Endothelial cell of umbilical vein (primary cell): ENCODE measurements around the gene MED12. TPM values are rescaled to one million over a fixed set of nuclear protein-coding genes. Genes with fewer than 3 reads are reported as not detected.

Experiments
- BruUV-seq: library from RNA; stranded (reverse); fragments of 400-500 nt; replicated peaks from 2 replicates; lab custom pipeline; 2021; lab: Mats Ljungman, UMichigan
- CTCF ChIA-PET: fragments of 300-600, 350-600 bp; sonication (Branson Sonifier 250); formaldehyde crosslinking; loops from one replicate; lab custom pipeline; 2021; ENCODE audit warnings: antibody characterized with exemption, inconsistent platforms; lab: Charles Lee
- POLR2A ChIA-PET: fragments of 300-600, 350-600 bp; sonication (Branson Sonifier 250); formaldehyde crosslinking; loops from one replicate; lab custom pipeline; 2021; ENCODE audit warnings: antibody characterized with exemption, inconsistent platforms; lab: Charles Lee
- DNase-seq: peaks from one replicate; pipeline ENCODE4 v3.0.0-alpha.2; 2011; ENCODE audit warnings: low read depth, low spot score
- FAIRE-seq: peaks from 2 replicates; lab custom pipeline; 2011; peaks lifted over from hg19 to GRCh38; lab: Jason Lieb, UNC
- H2AFZ ChIP-seq: 2 replicates; pipeline ENCODE4 v1.6.0; 2012; ENCODE audit warnings: low read depth, low read length, control low read depth, inconsistent platforms
- H3K27ac ChIP-seq: 2 replicates; pipeline ENCODE4 v1.5.1; 2011; ENCODE audit warnings: low read depth, mild to moderate bottlenecking, control low read depth, low read length, moderate library complexity; ENCODE audit not compliant: insufficient read depth
- H3K27me3 ChIP-seq, 2 experiments: 2 replicates each; pipeline versions ENCODE4 v1.6.0 to v1.6.1; 2011; ENCODE audit warnings: low read length in 2 of 2, mixed read lengths in 1 of 2; ENCODE audit not compliant: control insufficient read depth in 2 of 2, insufficient read depth in 2 of 2
- H3K36me3 ChIP-seq, 2 experiments: 2 replicates in 1 of 2; 3 replicates in 1 of 2; pipeline ENCODE4 v1.5.1; 2011; ENCODE audit warnings: low read length in 2 of 2, mild to moderate bottlenecking in 1 of 2, moderate library complexity in 1 of 2; ENCODE audit not compliant: control insufficient read depth in 2 of 2, insufficient read depth in 2 of 2; ENCODE audit errors: extremely low read depth in 1 of 2
- H3K4me1 ChIP-seq: 3 replicates; pipeline ENCODE4 v1.5.1; 2011; ENCODE audit warnings: mild to moderate bottlenecking, low read length; ENCODE audit not compliant: control insufficient read depth, insufficient read depth; ENCODE audit errors: extremely low read depth
- H3K4me2 ChIP-seq: 2 replicates; pipeline ENCODE4 v1.6.1; 2011; ENCODE audit warnings: low read length, control low read depth, mixed read lengths; ENCODE audit not compliant: insufficient read depth
- H3K4me3 ChIP-seq, 3 experiments: fragments of 200-600 bp in 1 of 3; sonication (generic), shearing (Covaris generic) in 1 of 3; replicated peaks in 1 of 3; 2 replicates each; pipeline ENCODE4 v1.5.1; 2011 to 2016; ENCODE audit warnings: control low read depth in 3 of 3, low read length in 3 of 3, mild to moderate bottlenecking in 2 of 3, inconsistent platforms in 1 of 3, low read depth in 1 of 3, moderate library complexity in 1 of 3; ENCODE audit not compliant: insufficient read depth in 1 of 3
- H3K79me2 ChIP-seq: 2 replicates; pipeline ENCODE4 v1.6.0; 2012; ENCODE audit warnings: low read length, inconsistent platforms; ENCODE audit not compliant: control insufficient read depth, insufficient read depth
- H3K9ac ChIP-seq: replicated peaks from 2 replicates; pipeline ENCODE3; 2011; ENCODE audit warnings: low read length, control low read depth; ENCODE audit not compliant: insufficient read depth; ENCODE audit errors: extremely low read depth
- H3K9me1 ChIP-seq: replicated peaks from 3 replicates; pipeline ENCODE4 v1.6.0; 2011; ENCODE audit warnings: mild to moderate bottlenecking, low read length; ENCODE audit not compliant: control insufficient read depth, insufficient read depth; ENCODE audit errors: extremely low read depth
- H3K9me3 ChIP-seq: replicated peaks from 2 replicates; pipeline ENCODE4 v1.5.1; 2012; ENCODE audit warnings: low read length, inconsistent platforms; ENCODE audit not compliant: control insufficient read depth, insufficient read depth
- H4K20me1 ChIP-seq: replicated peaks from 2 replicates; pipeline ENCODE3; 2011; ENCODE audit warnings: mild to moderate bottlenecking, low read length; ENCODE audit not compliant: control insufficient read depth, insufficient read depth; ENCODE audit errors: extremely low read depth
- EZH2 ChIP-seq: IDR thresholded peaks from 2 replicates; pipeline ENCODE4 v1.6.1; 2012; ENCODE audit warnings: borderline replicate concordance, low read depth, mild to moderate bottlenecking, moderate library complexity, low read length, inconsistent platforms; ENCODE audit not compliant: severe bottlenecking
- GATA2 ChIP-seq: IDR thresholded peaks from 2 replicates; pipeline ENCODE4 v1.7.0; 2011; ENCODE audit warnings: low read depth, mild to moderate bottlenecking, moderate library complexity, mixed read lengths, low read length; ENCODE audit not compliant: insufficient read length, insufficient read depth
- JUN ChIP-seq: IDR thresholded peaks from 2 replicates; pipeline ENCODE4 v1.6.1; 2011; ENCODE audit warnings: borderline replicate concordance, low read depth; ENCODE audit not compliant: insufficient read length, insufficient read depth
- MAX ChIP-seq: IDR thresholded peaks from 2 replicates; pipeline ENCODE4 v1.6.1; 2011; ENCODE audit not compliant: insufficient read depth, insufficient read length
- MYC ChIP-seq: IDR thresholded peaks from one replicate; pipeline ENCODE4 v1.6.1; 2011; ENCODE audit warnings: mild to moderate bottlenecking, low read depth, low read length
- POLR2A ChIP-seq: IDR thresholded peaks from 2 replicates; pipeline ENCODE4 v1.6.1; 2012; ENCODE audit warnings: low read depth, mild to moderate bottlenecking, control low read depth, low read length
- POLR2AphosphoS5 ChIP-seq: IDR thresholded peaks from 2 replicates; pipeline ENCODE4 v1.6.1; 2012; ENCODE audit warnings: low read depth, mild to moderate bottlenecking, control low read depth, low read length, moderate library complexity; ENCODE audit not compliant: insufficient read depth
- dilution Hi-C: fragments of 300-500 bp; cut with MboI; formaldehyde crosslinking; loops from one replicate; pipeline ENCODE4 v1.15.0; 2019; ENCODE audit warnings: low sequenced_read_pairs; ENCODE audit not compliant: extremely low pct_ligation_motif_present
- intact Hi-C: fragments of 100-400 bp; cut with micrococcal nuclease; formaldehyde crosslinking; loops from one replicate; pipeline ENCODE4 v1.10.0; 2022
- polyA plus RNA-seq, 4 experiments: library from polyadenylated mRNA; depleted of rRNA in 3 of 4; stranded (reverse) in 3 of 4; unstranded in 1 of 4; fragments of >200 nt; gene quantifications; 2 replicates each; pipeline versions ENCODE4 v1.2.1 to v1.2.3, GENCODE V29; 2011 to 2012; ENCODE audit warnings: missing spikeins in 1 of 4
- total RNA-seq: library from RNA; stranded (reverse); gene quantifications from 2 replicates; pipeline ENCODE4 v1.2.3, GENCODE V29; 2021
- TF ChIP-seq, protein P1 (sequence below), 2 donors: IDR thresholded peaks; 1 replicate in 1 of 2; 2 replicates in 1 of 2; pipeline ENCODE4 v1.5.1; 2011; ENCODE audit warnings: low read length in 2 of 2, mild to moderate bottlenecking in 2 of 2, moderate library complexity in 2 of 2, control low read depth in 1 of 2, inconsistent platforms in 1 of 2, low read depth in 1 of 2; ENCODE audit not compliant: insufficient read depth in 1 of 2; ENCODE audit errors: extremely low read depth in 1 of 2

The MED12 gene
- total and polyA plus RNA-seq, 2 donors (not counting 3 experiments of a cell fraction or from before 2014, with no cell fraction given) = 28.1 to 65.3 TPM

- Histone ChIP-seq H3K9me1 (no peaks in the 10 kb centered on the region), H3K27me3 (no peaks in the 10 kb centered on the region), H4K20me1 (no peaks in the 10 kb centered on the region), H3K9ac (no peak overlapping the region), H3K9me3 (no peaks in the 10 kb centered on the region), H2AFZ (no peak overlapping the region), H3K79me2 (no peaks in the 10 kb centered on the region), H3K4me3 (no peak overlapping the region), H3K4me1 (no peaks in the 10 kb centered on the region), H3K4me2 (no peak overlapping the region), H3K27ac (no peak overlapping the region), H3K36me3 (no peaks in the 10 kb centered on the region)
- dilution Hi-C loops = no loop called here
- ChIA-PET POLR2A (no interaction called here), CTCF (interaction anchor here (1.2 kb wide), 1 partner anchor 14 kb away, joined by 3 read pairs; no protein-coding TSS in a partner anchor)
- no peak for TF ChIP-seq POLR2A
- TF ChIP-seq MYC = no peak
- no peak for TF ChIP-seq MAX
- TF ChIP-seq GATA2 = no peak
- TF ChIP-seq EZH2 = no peak
- TF ChIP-seq POLR2AphosphoS5 = no peak
- TF ChIP-seq, protein P1, sequence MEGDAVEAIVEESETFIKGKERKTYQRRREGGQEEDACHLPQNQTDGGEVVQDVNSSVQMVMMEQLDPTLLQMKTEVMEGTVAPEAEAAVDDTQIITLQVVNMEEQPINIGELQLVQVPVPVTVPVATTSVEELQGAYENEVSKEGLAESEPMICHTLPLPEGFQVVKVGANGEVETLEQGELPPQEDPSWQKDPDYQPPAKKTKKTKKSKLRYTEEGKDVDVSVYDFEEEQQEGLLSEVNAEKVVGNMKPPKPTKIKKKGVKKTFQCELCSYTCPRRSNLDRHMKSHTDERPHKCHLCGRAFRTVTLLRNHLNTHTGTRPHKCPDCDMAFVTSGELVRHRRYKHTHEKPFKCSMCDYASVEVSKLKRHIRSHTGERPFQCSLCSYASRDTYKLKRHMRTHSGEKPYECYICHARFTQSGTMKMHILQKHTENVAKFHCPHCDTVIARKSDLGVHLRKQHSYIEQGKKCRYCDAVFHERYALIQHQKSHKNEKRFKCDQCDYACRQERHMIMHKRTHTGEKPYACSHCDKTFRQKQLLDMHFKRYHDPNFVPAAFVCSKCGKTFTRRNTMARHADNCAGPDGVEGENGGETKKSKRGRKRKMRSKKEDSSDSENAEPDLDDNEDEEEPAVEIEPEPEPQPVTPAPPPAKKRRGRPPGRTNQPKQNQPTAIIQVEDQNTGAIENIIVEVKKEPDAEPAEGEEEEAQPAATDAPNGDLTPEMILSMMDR (IDR thresholded peaks at IDR 0.05; ENCODE audit: extremely low read depth in 1 of 2, insufficient read depth in 1 of 2, low read depth in 1 of 2, low read length in 2 of 2) = no peak
- TF ChIP-seq JUN = no peak
- FAIRE-seq (no peak), DNase-seq (no peak)
- intact Hi-C loops = no loop called here
- BruUV-seq = no TSS peak
Observed at GRCh38 chrX:71085900-71086299, 32.5 kb upstream of the MED12 start.
